HG03159 (cell line): ENCODE results near the gene CD226.
"Not testable (repeated sequence)": the region's sequence is repeated elsewhere in the genome, so short reads cannot be mapped to it uniquely, and the experiment has no call there.

Experiments
- ATAC-seq: cut with Tn5 transposase; IDR thresholded peaks from one replicate; pipeline ENCODE4 v1.9.1; 2021; ENCODE audit warnings: mild to moderate bottlenecking, moderate library complexity; ENCODE audit not compliant: unreplicated experiment

The CD226 gene

GRCh38 chr18:69956665-69957620 lies 9.3 kb upstream of the CD226 start:
- no peak for ATAC-seq

GRCh38 chr18:69956057-69956456 lies 8.4 kb upstream of the CD226 start:
- ATAC-seq = peak; percentile 30

- peak; percentile 25 for ATAC-seq
These were observed 7.2 kb upstream of the CD226 start for GRCh38 chr18:69954719-69955480.

DNA sequence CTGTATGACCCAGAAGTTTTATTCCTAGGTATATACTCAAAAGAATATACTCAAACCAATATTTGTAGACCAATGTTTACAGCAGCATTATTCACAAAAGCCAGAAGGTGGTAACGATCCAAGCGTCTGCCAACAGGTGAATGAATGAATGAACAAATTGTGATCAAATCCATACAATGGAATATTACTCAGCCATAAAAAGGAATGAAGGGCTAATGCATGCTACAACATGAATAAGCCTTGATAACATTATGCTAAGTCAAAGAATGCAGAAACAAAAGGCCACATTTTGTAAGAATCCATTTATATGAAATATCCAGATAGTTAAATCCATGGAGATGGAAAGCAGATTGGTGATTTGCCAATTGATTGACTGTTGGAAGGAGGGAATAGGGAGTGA lies 5.5 kb upstream of the CD226 start:
- no peak for ATAC-seq

DNA sequence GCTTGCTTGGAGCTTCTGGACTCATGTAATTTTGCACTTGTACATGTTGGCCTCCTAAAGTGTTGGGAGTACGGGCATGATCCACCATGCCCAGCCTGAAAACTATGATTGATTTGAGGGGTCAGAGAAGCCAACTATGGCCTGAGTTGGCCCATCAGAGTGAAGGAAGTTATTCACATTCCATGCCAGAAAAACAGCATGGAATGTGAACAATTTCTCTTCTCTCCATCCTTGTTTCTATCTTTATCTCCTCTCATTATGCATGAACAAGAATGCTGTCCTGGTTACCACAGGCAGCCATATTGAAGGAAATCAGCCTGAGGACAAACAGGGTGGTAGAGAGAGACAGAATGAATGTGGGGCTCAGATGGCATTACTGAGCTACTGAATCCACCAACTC lies 3.5 kb upstream of the CD226 start:
- no peak for ATAC-seq

GRCh38 chr18:69949538-69949936 lies 1.9 kb upstream of the CD226 start:
- no peak for ATAC-seq

DNA sequence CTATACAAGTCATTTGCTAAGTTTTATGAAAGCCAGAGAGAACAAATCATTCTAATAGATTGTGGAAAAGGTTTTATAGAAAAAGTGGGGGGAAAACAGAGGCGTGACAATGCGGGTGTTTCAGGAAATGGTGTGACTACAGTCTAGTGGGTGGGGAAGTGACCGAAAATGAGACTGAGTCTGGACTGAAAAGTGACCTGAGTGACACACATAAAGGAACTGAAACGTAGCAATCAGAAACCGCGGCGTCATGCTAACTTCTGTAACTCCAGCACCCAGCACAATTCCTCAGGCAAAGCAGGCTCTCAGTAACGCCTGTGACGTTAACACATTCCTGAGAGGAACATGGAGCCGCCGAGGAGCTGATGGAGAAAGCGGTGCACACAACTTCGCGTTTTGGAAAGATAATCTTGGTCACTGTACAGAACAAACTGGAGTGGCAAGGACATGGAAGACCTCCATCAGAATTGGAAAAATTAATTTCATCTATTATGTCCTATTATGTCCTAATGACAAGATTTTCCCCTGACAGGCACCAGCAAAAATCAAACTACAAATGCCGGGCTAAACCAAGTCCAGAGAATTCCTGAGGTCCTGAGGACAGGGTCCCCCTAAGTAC lies 1.4 kb upstream of the CD226 start:
- peak; percentile 94 for ATAC-seq

- ATAC-seq = no peak
These were observed 583 bp upstream of the CD226 start for GRCh38 chr18:69948256-69948655.

DNA sequence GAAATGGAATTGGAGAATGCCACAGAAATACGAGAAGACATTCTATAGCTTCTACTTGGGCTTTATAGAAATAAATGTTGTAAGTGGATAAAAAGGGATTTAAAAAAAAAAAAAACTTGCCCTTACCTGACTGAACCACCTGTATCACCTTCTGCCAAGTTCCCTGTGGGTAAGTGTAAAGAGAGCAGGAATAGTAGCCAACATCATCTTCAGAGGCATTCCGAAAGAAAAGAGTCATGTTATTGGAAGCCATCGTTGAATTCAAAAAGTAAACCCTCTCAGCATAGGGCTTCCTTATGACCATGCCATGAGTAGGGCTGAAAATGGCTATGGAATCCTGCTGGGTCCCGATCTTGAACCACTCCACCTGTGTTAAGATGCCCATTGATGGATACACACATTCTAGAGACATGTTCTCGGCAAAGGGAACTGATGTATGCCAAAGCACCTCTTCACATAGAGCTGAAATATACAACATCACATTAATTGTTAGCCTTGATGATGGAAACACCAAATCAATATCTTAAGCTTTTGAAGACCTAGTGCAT lies 991 bp downstream of the CD226 start:
- ATAC-seq = no peak

- no peak for ATAC-seq
These were observed 2.2 kb downstream of the CD226 start for GRCh38 chr18:69945220-69946114.

DNA sequence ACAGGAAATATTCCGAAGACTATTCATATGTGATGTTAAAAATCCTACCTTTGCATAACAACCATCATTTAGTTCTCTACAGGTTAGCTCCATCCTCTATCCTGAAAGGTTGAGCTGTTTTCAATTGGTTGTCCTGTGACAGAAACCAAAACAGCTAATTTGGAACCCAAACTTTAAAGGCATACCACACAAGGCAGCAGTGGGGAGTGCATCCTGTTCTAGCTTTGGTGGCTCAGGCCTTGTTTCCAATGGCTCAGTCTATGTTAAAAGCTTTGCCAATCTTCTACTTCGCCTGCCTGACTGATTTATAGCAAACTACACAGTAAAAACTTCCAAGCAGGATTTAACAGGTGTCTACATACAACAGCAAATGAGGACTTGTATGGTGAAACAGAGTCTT lies 3.2 kb downstream of the CD226 start:
- no peak for ATAC-seq

DNA sequence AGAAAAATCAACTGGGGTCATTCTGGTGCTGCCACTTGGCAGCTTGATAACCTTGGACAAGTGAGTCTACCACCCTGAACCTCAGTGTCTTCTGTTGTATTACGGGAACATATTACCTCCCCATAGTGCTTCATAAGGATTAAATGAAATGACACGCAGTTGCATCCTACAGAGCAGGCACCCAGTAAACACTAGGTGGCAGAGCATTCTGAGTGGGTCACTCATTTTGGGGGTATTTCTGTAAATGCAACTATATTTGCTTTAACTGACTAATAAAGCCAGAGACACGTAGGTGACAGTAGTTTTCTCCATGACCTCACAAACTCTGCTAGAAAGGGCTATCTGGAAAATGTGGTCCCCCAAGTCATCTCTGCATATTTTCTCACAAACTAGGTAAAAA lies 4.7 kb downstream of the CD226 start:
- no peak for ATAC-seq

DNA sequence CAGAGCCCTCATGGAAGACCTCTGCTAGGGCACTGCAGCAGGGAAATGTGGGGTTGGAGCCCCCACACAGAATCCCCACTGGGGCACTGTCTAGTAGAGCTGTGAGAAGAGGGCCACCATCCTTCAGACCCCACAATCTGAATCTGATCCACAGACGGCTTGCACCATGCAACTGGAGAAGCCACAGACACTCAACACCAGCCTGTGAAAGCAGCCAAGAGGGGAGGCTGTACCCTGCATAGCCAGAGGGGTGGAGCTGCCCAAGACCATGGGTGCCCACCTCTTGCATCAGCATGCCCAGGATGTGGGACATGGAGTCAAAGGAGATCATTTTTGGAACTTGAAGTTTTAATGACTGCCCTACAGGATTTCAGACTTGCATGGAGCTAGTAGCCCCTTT lies 6.5 kb downstream of the CD226 start:
- ATAC-seq = no peak

DNA sequence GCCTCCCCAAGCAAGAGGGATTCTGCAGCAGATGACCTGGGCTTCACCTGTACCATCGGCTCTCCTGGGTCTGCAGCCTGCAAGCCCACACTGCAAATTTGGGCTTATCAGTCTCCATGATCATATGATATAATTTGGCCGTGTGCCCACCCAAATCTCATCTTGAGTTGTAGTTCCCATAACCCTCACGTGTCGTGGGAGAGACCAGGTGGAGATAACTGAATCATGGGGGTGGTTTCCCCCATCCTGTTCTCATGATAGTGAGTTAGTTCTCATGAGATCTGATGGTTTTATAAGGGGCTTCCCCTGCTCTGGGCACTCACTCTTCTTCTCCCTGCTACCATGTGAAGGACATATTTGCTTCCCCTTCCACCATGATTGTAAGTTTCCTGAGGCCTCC lies 7.9 kb downstream of the CD226 start:
- ATAC-seq = not testable (repeated sequence)

- ATAC-seq = peak; percentile 41
These were observed 11.5 kb downstream of the CD226 start for GRCh38 chr18:69936191-69936558.

DNA sequence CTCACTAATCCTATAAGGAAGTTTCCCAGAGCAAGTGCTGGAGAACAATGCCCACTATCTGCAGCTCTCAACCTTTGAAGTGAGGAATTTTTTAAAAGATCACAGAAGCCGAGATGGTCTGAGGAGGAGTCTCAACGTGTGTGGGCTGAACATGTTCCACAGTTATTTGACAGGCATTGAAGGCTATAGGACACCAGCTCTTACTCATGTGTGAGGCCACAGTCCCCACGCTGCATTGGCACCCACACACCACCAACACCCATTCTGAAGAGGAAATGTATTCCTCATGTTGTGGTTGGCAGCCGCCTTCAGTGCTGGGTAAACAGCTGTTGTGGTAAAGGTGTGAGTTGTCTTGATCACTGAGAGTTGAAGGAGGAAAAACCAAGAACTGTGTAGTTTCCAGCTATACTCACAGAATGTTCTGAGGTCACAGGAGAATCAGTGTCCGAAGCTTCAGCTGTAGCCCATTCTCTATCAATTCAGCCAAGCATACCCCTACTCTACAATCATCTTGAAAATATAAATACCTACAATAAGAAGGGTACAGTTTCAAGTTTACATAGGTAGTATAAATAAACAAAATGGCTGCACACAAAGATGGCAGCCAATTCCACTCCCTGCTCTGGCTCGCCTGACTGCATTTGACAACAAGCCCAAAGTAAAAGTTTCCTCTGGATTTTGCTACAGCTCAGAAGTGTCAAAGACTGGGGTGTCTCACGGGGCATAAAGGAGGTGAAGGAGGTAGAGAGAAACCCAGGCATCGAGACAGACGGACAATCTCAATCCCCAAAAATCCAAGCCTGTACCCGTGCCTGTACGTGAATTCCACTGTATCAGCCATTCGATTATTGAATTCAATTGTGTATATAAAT lies 12.1 kb downstream of the CD226 start:
- ATAC-seq = peak; percentile 90

GRCh38 chr18:69934601-69935265 lies 12.9 kb downstream of the CD226 start:
- ATAC-seq = no peak

DNA sequence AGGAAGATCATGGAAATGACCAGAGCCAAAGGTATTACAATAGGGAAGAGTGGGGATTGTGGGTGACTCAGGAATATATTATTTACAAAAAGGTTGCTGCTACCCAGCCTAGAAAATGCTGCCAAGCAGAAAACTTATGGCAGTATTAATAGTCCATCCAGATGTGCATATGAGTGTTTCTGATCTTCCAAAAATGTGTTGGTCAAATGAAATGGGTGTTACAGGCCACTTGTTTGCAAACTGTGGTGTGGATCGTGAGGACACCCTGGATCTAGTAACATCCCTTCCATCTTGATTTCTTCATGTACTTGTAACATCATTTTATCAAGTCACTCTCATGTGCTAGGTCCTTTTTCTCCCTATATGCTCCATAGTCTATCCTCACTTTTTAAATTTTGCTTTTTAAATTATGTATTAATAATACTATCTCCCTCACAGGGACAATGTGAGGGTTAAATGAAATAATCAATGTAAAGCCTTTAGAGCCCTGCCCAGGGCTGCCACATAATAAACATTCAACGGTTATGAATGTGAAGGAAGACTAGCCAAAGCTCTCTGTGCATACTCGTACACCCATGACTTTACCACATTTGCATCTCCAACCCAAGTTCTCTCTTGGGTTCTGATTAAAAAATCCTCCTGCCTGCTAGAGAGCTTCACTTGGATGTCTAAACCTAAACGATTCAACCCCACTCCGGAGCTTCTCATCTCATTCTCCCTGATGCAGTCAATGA lies 18.5 kb downstream of the CD226 start:
- no peak for ATAC-seq
